HG02763 (cell line): ENCODE data around the gene OR52E6.

Source experiments
- ATAC-seq: cut with Tn5 transposase; IDR thresholded peaks from one replicate; pipeline ENCODE4 v1.9.1; 2021; ENCODE audit warnings: mild to moderate bottlenecking, moderate library complexity; ENCODE audit not compliant: unreplicated experiment

The OR52E6 gene

DNA sequence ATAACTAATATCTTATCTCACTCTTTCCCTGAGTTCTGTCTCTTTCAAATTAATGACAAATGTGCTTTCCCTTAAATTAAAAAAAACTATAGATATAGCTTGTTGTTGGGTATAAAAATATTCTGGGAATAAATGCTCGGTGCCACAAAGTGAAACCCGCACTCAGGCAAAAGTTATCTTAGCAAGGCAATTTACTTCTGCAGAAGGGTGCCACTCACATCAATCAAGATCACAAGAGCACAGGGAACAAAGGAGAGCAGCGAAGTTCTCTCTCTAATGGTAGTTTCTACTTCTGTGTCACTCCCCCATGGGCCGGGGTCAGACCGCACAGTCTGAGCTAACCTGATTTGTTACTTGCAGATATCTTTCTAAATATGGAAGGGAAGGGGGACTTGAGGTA, 37.7 kb downstream of the OR52E6 start:
- no peak for ATAC-seq

GRCh38 chr11:5796541-5796940, 45.2 kb downstream of the OR52E6 start:
- ATAC-seq = no peak

DNA sequence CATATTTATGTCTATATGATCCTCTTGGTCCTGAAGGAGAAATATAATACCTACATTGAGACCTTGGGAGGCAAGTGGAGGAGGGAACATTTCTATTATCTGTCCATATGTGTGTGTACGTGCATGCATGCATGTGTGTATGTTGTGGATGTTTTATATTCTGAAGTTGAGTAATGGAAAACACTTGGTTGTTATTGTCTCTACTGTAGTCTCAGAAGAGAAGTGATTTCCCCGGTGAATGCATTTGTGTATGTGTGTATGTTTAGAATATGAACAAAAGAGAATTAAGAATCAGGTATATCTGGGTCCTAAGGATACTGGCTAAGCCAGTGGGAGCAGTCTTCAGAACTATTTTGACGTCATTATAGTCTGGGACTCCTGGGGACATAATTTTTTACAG, 50.5 kb downstream of the OR52E6 start, which contains the start of gene OR52N1:
Gene OR52N1 (minus strand): TSS at position 101 of the 400 bp plus-strand sequence. CDS start 2,449 bp downstream, outside the sequence.
- ATAC-seq = no peak
